Hypothalamus (tissue), 51 donors: ENCODE results near the gene LSM12.

ENCODE experiments used
- DNase-seq, 51 donors: peaks; one replicate each; lab custom pipeline; 2025; lab: John Stamatoyannopoulos, UW

LSM12 gene

DNA sequence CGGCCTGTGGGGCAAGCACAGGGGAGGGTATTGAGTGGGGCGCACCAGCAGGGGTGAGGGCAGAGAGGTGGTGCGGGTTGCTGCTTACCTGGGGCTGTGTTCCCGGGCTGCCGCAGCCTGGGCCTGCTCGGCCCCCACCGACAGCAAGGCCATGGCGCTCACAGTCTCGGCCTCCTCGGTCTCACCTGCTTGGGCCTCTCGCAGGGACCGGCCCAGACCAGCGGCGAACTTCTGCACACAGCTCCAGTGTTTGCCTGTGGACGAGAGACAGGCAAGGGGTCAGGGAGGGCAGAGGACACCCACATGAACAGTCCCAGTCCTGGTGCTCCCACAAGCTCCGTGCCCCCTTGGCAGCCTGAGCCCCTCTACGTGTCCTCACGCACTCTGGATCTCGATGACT is 11.9 kb upstream of the LSM12 start:
- DNase-seq = no peak

GRCh38 chr17:44077595-44077909 is 11.1 kb upstream of the LSM12 start:
- DNase-seq = peak in 1 of 51 donors; percentile 22

- DNase-seq = no peak
Measured at GRCh38 chr17:44076716-44077594, 10.5 kb upstream of the LSM12 start.

DNA sequence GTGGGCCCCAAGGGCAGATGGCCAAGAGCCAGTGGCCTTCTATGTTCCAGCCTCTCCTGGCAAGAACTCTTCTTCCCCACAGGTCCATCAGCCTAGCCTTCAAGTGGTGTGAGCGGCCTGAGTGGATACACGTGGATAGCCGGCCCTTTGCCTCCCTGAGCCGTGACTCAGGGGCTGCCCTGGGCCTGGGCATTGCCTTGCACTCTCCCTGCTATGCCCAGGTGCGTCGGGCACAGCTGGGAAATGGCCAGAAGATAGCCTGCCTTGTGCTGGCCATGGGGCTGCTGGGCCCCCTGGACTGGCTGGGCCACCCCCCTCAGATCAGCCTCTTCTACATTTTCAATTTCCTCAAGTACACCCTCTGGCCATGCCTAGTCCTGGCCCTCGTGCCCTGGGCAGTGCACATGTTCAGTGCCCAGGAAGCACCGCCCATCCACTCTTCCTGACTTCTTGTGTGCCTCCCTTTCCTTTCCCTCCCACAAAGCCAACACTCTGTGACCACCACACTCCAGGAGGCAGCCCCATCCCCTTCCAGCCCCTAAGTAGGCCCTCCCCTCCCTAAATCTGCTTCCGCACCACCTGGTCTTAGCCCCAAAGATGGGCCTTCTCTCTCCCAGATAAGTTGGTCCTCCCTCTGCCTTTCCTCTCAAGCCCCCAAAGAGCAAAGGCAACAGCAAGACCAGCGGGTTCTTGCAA is 9.3 kb upstream of the LSM12 start:
- no peak for DNase-seq

- no peak for DNase-seq
Measured at GRCh38 chr17:44074911-44075285, 8.4 kb upstream of the LSM12 start.

DNA sequence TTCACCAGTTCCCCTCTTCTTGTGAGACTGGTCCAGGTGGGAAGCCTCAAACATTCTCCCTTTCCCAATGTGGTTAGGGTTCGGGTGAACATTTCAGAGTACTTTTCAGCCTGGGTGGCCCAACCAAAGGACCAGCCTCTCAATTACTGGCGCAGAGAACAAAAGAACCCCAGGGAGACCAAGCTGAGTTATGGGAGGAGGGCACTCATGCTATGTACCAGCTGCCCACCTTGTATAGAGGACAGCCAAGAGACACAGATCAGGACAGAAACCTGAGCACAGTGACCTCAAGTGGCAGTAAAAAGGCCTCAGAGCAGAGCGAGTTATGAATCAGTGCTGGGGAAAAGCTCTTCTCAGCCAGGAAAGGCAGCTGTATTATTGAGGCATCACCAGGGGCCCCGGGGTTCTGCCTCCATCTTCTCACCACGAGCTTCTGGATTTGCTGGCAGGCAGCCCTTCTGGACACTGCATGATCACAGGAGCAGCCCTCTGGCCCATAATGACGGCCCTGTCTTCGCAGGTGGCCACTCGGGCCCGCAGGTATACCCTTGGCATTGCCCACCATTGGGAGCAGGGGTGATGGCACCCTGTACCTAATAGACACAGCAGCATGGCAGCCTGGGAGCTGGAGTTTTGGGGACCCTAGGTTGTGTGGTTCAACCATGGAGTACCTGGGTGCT is 7.9 kb upstream of the LSM12 start:
- no peak for DNase-seq

DNA sequence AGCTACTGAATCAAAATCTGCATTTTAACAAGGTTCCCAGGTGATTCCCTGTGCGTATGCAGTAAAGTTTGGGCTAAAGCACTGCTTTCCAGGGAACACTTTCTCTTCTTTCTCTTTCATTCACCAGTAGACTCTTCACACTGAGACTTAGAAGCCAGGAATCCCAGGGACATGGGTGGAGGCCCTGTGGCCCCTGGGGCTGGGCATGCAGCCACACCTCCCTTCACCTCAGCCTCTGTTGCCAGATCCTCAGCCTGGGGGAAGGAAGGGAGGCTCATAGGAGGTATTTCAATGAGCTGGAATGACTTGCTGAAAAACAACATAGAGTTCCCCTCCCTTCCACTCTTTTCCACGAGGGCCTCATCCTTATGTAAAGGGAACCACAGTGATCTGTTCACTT is 5.3 kb upstream of the LSM12 start:
- no peak for DNase-seq

DNA sequence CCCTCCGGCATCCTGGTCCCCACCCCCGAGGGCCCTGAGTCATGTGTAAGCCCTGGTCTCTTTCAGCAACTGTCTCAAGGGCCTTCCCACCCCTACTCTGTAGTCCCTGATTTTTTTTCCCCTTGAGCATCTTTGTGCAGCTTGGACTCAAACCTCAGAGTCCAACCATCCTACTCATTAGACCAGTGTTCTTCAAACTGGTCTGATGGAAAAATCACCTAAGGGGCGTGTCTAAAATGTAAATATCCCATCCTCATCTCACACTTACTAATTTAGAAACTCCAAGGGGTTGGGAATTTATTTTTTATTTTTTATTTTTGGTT is 4.7 kb upstream of the LSM12 start:
- DNase-seq = no peak

- DNase-seq = peak; percentile 41 to 98 (median 94)
Measured at GRCh38 chr17:44070455-44071197, 4.2 kb upstream of the LSM12 start, which contains the start of gene G6PC3. G6PC3 (plus strand) TSS chr17:44070735; CDS start chr17:44070966, 231 bp downstream.

DNA sequence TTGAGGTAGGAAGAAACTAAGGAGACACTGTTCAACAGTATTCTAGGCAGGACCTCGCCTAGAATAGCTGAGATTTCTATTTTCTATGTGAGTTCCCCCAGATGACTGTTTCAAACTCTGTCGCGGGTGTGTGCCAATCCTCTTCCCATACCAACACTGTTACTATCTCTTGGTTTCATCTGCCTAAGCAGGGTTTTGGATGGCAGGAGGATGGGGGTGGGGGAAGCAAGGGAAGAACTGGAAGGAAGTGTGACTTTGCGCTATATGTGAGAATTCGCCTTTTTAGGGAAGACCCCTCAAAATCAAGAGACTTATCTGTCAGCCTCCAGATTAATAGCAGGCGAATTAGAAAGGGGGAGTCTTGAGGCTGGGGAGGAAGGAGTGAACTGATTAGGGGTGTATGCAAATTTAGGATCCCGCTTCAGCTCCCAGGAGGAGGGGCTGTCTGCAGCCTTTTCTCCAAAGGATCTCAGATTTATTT is 3.5 kb upstream of the LSM12 start:
- peak in 4 of 51 donors; percentile 8 to 58 (median 29) for DNase-seq

DNA sequence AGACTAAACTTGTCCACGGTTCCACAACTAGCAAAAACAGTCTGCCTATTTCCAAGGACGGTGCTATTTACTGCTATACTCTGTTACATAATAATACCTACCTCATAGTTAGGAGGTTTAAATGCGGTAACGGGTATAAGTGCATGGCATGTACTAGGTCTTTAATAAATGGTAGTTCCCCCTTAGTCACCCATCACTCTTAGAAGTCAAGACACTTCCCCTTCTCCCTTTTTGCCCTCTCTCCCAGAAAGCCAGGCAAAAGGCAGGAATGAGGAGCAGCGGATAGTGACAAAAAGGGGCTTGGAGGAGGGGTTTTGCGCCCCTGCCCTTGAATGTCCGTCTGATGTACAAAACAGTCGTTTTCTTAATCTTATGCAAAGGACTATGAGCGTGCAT is 1.1 kb upstream of the LSM12 start:
- DNase-seq = no peak

DNA sequence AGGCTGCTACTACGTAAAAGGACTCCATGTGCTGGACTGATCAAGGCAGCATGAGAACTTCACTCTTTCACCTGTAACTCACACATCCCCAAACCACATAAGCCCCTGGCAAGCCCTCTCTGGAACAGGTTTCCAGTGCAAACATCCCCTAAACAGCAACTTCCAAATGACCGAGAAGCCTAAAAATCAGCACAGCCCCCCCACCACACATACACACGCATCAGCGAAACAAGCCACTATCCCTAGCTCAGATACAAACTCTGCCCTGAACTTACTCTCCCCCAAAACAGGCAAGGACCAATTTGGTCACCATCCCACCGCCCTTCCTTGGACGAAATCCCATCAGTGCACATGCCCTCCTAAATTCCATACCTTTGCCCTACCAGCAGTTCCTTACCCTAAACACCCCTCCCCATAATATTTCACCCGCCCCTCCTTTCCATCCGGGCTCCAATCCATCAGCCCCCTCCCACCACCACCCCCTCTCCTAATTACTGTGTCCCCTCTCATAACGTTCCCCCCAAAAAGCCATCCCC is 735 bp downstream of the LSM12 start:
- DNase-seq = peak in 1 of 51 donors; percentile 16

DNA sequence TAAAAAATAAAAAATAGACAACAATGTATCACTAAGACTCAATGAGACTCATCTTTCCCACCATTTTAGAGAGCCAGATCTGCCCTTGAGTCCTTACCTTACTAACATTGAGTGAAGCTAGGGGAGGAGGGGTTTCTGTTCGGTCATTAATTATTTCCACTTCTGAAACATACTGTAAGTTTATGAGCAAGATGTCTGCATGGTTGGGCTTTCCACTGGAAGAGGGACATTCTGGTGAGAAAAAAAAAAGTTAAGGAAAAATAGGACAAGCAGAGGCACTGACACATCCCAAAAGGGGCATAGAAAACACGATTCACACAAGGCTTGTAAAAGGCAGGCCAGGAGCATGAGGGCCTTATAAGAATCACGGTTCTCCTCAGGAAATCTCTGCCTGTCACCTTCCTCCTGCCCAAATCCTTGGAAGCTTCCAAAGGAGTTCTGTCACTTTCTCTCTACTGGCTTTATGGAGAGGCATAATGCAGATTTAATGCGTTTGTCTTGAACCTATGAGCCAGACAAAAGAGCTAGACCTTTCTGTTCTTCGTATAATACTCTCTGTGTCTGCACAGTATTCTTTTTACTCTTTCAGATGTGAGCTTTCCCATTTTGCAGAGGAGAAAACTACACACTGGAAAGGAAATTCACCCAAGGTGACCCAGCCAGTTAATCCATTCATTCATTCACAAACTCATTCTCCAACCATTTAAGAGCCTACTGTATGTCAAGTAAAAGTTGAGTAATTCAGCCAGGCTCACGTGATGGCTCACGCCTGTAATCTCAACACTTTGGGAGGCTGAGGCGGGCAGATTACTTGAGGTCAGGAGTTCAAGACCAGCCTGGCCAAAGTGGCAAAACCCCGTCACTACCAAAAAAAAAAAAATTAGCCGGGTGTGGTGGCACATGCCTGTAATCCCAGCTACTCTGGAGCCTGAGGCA is 2.5 kb downstream of the LSM12 start:
- DNase-seq = no peak

GRCh38 chr17:44062871-44063270 is 3.6 kb downstream of the LSM12 start:
- DNase-seq = no peak

DNA sequence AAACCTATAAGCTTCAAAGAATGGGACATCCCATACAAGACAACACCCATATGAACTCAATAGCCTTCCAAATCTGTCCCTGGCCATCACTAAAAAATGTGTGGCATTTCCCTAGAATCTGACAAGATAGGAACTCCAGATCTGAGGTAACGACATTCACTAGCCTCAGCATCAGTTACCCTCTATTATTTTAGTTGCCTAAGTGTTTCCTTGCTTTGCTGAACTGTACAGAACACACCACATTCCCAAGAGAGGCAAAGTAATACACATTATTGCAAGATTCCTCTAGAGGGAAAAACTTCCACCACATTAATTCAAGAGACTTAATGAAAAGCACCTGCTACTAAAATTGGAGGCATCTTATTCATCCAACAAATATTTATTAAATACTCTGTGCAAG is 5.0 kb downstream of the LSM12 start:
- no peak for DNase-seq

DNA sequence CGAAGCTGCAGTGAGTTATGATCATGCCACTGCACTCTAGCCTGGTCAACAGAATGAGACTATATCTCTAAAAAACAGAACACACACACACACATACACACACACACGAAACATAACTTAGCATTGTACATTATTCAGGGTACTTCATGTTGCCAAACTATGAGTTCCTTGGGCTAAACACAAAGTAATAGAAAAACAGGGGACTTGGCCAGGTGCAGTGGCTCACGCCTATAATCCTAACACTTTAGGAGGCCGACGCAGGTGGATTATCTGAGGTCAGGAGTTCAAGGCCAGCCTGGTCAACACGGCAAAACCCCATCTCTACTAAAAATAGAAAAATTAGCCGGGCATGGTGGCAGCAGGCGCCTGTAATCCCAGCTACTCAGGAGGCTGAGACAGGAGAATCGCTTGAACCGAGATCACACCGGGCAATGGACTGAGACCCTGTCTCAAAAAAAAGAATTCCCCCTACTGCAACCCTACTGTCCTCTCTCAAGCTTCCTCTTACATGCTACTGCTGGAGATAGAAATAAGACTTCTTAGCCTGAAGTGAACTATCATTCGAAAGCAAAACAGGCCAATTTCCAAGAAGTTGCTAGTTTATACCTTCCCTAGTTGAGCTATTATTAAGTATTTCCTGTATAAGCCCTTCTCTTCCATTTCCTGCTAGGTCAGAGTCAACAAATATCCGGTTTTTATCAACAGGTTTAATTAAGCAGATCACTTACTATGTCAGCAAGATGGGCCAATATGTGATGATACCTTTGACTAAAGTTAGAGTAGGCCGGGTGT is 7.2 kb downstream of the LSM12 start:
- DNase-seq = no peak

- DNase-seq = no peak
Measured at GRCh38 chr17:44053125-44053872, 13.2 kb downstream of the LSM12 start.
